ENCODE measurements around the gene CYP39A1. TPM values are rescaled to one million over a fixed set of nuclear protein-coding genes. Genes with fewer than 3 reads are reported as not detected.

Gene CYP39A1
- total RNA-seq, 1 experiment from 2014 or later: 0.54 TPM

- H2AFZ ChIP-seq (ENCODE audit: low read depth, low read length, poor library complexity, severe bottlenecking): no peak overlapping the region
- no peaks in the 10 kb centered on the region for H4K20me1 ChIP-seq (ENCODE audit: insufficient read depth)
- ChIA-PET POLR2A (no interaction called here), RAD21 (ENCODE audit: low non-redundant PET in 1 of 2, low total read pairs in 2 of 2, uncharacterized antibody in 2 of 2, unreplicated experiment in 2 of 2) (no interaction called here), CTCF (interaction anchor here (2.5 kb wide), 1 partner anchor 26 kb away, joined by 6 read pairs; no protein-coding TSS in a partner anchor)
- no peak overlapping the region for H3K9ac ChIP-seq (ENCODE audit: low read length)
- H3K79me2 ChIP-seq (ENCODE audit: insufficient read depth, low read length): no peaks in the 10 kb centered on the region
- no peaks in the 10 kb centered on the region for H3K9me3 ChIP-seq (ENCODE audit: control insufficient read depth in 1 of 2, insufficient read depth in 1 of 2, low read depth in 1 of 2, low read length in 2 of 2)
- no peaks in the 10 kb centered on the region for H3K9me2 ChIP-seq (ENCODE audit: insufficient read depth)
- H3K36me3 ChIP-seq (ENCODE audit: control insufficient read depth in 1 of 2, insufficient read depth in 2 of 2, low read length in 2 of 2): no peaks in the 10 kb centered on the region
- no peak overlapping the region for H3K4me3 ChIP-seq (replicated peaks in 1 of 2; ENCODE audit: low read depth in 1 of 2, low read length in 2 of 2)
- H3K4me2 ChIP-seq (ENCODE audit: low read length): no peak overlapping the region
- intact Hi-C loops (cut with micrococcal nuclease): loop anchor here (5.0 kb wide), 2 partner anchors 407 to 537 kb away; no protein-coding TSS in a partner anchor
- no peak overlapping the region for H3K27ac ChIP-seq (ENCODE audit: low read depth, low read length)
- no peaks in the 10 kb centered on the region for H3K27me3 ChIP-seq (ENCODE audit: insufficient read depth, low read length)
- no TSS peak for BruUV-seq (replicated peaks)
- no peak for ATAC-seq
- no peaks in the 10 kb centered on the region for H3K4me1 ChIP-seq (ENCODE audit: control insufficient read depth in 1 of 2, insufficient read depth in 2 of 2, low read length in 2 of 2)
- TF ChIP-seq FOSL1 (IDR thresholded peaks at IDR 0.05; ENCODE audit: low read depth) (no peak), CBX3 (IDR thresholded peaks at IDR 0.05; ENCODE audit: low read depth) (no peak), ATF3 (IDR thresholded peaks at IDR 0.05) (no peak)
- no peak for DNase-seq (ENCODE audit: low read depth, low spot score)
Measured at GRCh38 chr6:46628976-46629375, 23.6 kb downstream of the CYP39A1 start.

- no peak for TF ChIP-seq REST (IDR thresholded peaks at IDR 0.05; ENCODE audit: low read depth)
- no peak for TF ChIP-seq CEBPB (IDR thresholded peaks at IDR 0.05; ENCODE audit: low read depth)
- TF ChIP-seq ZNF274 (IDR thresholded peaks at IDR 0.05; ENCODE audit: low read depth, low read length): no peak
- TF ChIP-seq EZH2phosphoT487 (IDR thresholded peaks at IDR 0.05; ENCODE audit: borderline replicate concordance): no peak
- TF ChIP-seq SIN3A (IDR thresholded peaks at IDR 0.05; ENCODE audit: low read depth): no peak
- Histone ChIP-seq H3K9me2 (ENCODE audit: insufficient read depth) (no peaks in the 10 kb centered on the region), H3K4me1 (ENCODE audit: control insufficient read depth in 1 of 2, insufficient read depth in 2 of 2, low read length in 2 of 2) (no peaks in the 10 kb centered on the region), H3K9ac (ENCODE audit: low read length) (no peak overlapping the region), H3K9me3 (ENCODE audit: control insufficient read depth in 1 of 2, insufficient read depth in 1 of 2, low read depth in 1 of 2, low read length in 2 of 2) (no peaks in the 10 kb centered on the region), H3K36me3 (ENCODE audit: control insufficient read depth in 1 of 2, insufficient read depth in 2 of 2, low read length in 2 of 2) (no peaks in the 10 kb centered on the region), H4K20me1 (ENCODE audit: insufficient read depth) (no peaks in the 10 kb centered on the region), H2AFZ (ENCODE audit: low read depth, low read length, poor library complexity, severe bottlenecking) (no peak overlapping the region), H3K79me2 (ENCODE audit: insufficient read depth, low read length) (no peaks in the 10 kb centered on the region), H3K4me3 (replicated peaks in 1 of 2; ENCODE audit: low read depth in 1 of 2, low read length in 2 of 2) (no peak overlapping the region), H3K27me3 (ENCODE audit: insufficient read depth, low read length) (no peaks in the 10 kb centered on the region), H3K27ac (ENCODE audit: low read depth, low read length) (no peak overlapping the region), H3K4me2 (ENCODE audit: low read length) (no peak overlapping the region)
- no peak for ATAC-seq
- intact Hi-C loops (cut with micrococcal nuclease): loop anchor here (5.0 kb wide), 2 partner anchors 406 to 536 kb away; no protein-coding TSS in a partner anchor
- BruUV-seq (replicated peaks): no TSS peak
- ChIA-PET RAD21 (ENCODE audit: low non-redundant PET in 1 of 2, low total read pairs in 2 of 2, uncharacterized antibody in 2 of 2, unreplicated experiment in 2 of 2) (no interaction called here), POLR2A (no interaction called here), CTCF (no interaction called here)
- DNase-seq (ENCODE audit: low read depth, low spot score): no peak
Measured at GRCh38 chr6:46628498-46628897, 24.1 kb downstream of the CYP39A1 start.
